A673 (cell line): Measurements from ENCODE around the gene POC5. TPM values are rescaled to one million over a fixed set of nuclear protein-coding genes. Genes with fewer than 3 reads are reported as not detected.
"Not testable (repeated sequence)": the region's sequence is repeated elsewhere in the genome, so short reads cannot be mapped to it uniquely, and the experiment has no call there.

ENCODE experiments used
- BruUV-seq: library from RNA; stranded (reverse); fragments of 400-500 nt; replicated peaks from 2 replicates; lab custom pipeline; 2021; lab: Mats Ljungman, UMichigan
- CTCF ChIA-PET: fragments of 300-600 bp; sonication (Branson Sonifier 250); formaldehyde crosslinking; loops from one replicate; lab custom pipeline; 2022; ENCODE audit warnings: antibody characterized with exemption; lab: Charles Lee
- POLR2A ChIA-PET: fragments of 300-600 bp; sonication (Branson Sonifier 250); formaldehyde crosslinking; loops from one replicate; lab custom pipeline; 2022; ENCODE audit warnings: antibody characterized with exemption; ENCODE audit not compliant: low non-redundant PET; lab: Charles Lee
- DNase-seq: peaks from one replicate; pipeline ENCODE4 v3.0.0-alpha.2; 2015; ENCODE audit warnings: low spot score
- H3K27ac ChIP-seq: fragments of 200-600 bp; sonication (generic); 2 replicates; pipeline ENCODE4 v1.5.1; 2016; ENCODE audit warnings: mixed run types, low read depth, mild to moderate bottlenecking, mixed read lengths, antibody characterized with exemption, low read length; ENCODE audit not compliant: poor library complexity, severe bottlenecking
- H3K27me3 ChIP-seq: fragments of 200-600 bp; sonication (generic); replicated peaks from 2 replicates; pipeline ENCODE4 v1.6.1; 2017; ENCODE audit warnings: mixed run types, low read depth, mild to moderate bottlenecking, mixed read lengths, antibody characterized with exemption, low read length; ENCODE audit not compliant: insufficient read depth, poor library complexity
- H3K36me3 ChIP-seq: fragments of 200-600 bp; sonication (generic); 2 replicates; pipeline ENCODE4 v1.6.1; 2016; ENCODE audit warnings: mixed run types, mild to moderate bottlenecking, mixed read lengths, antibody characterized with exemption, low read length; ENCODE audit not compliant: insufficient read depth, poor library complexity, severe bottlenecking
- H3K4me1 ChIP-seq: fragments of 200-600 bp; sonication (generic); 2 replicates; pipeline ENCODE4 v1.6.1; 2017; ENCODE audit warnings: mixed run types, mild to moderate bottlenecking, mixed read lengths, antibody characterized with exemption, low read length; ENCODE audit not compliant: insufficient read depth, poor library complexity, severe bottlenecking
- H3K4me3 ChIP-seq: fragments of 200-600 bp; sonication (generic); 2 replicates; pipeline ENCODE4 v1.5.1; 2016; ENCODE audit warnings: low read depth, mixed run types, mild to moderate bottlenecking, mixed read lengths, low read length; ENCODE audit not compliant: poor library complexity, severe bottlenecking
- H3K9me3 ChIP-seq: fragments of 200-600 bp; sonication (generic); 2 replicates; pipeline ENCODE4 v1.6.1; 2016; ENCODE audit warnings: mixed run types, low read depth, mild to moderate bottlenecking, mixed read lengths, antibody characterized with exemption, low read length; ENCODE audit not compliant: poor library complexity, severe bottlenecking
- EZH2 ChIP-seq: fragments of 200-600 bp; sonication (generic); IDR thresholded peaks from 2 replicates; pipeline ENCODE4 v1.6.1; 2017; ENCODE audit warnings: borderline replicate concordance, low read depth, mild to moderate bottlenecking, mixed read lengths, antibody characterized with exemption, low read length; ENCODE audit not compliant: poor library complexity, severe bottlenecking
- intact Hi-C: fragments of 100-400 bp; cut with micrococcal nuclease; formaldehyde crosslinking; loops from one replicate; pipeline ENCODE4 v1.10.0; 2022; ENCODE audit not compliant: unreplicated experiment
- total RNA-seq: library from RNA; stranded (reverse); gene quantifications from 2 replicates; pipeline ENCODE4 v1.2.3, GENCODE V29; 2021
- TF ChIP-seq, protein P1 (sequence below): fragments of 300-800, 200-600 bp; sonication (generic); conservative IDR thresholded peaks from 2 replicates; pipeline ENCODE4 v1.5.1; 2017; ENCODE audit warnings: low read depth, mild to moderate bottlenecking, antibody characterized with exemption, low read length, moderate library complexity, mixed read lengths

POC5 gene
- total RNA-seq, 1 experiment from 2014 or later, result 28.5 TPM

DNA sequence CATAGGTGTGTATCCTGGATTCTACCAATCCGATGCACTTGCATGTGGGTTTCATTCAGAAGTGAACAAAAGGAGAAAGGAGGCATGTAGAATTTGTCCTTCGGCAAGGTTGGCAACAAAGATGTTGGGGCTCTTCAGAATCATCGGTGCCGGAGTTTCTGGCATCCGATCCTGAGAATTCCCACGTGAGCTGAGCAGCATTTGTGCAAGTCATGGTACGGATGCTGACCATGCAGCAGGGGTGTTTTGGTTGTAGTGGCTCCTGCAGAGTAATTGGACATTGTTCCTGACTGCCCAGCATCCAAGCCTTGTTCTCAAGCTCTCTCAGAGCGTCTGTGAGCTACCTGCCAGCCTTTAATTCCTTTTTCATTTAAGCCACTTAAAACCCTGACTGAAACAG is 19.0 kb upstream of the POC5 start:
- Histone ChIP-seq H3K27ac (no peak overlapping the region), H3K36me3 (no peaks in the 10 kb centered on the region), H3K4me1 (no peaks in the 10 kb centered on the region), H3K9me3 (no peaks in the 10 kb centered on the region), H3K4me3 (no peak overlapping the region), H3K27me3 (no peaks in the 10 kb centered on the region)
- ChIA-PET CTCF (no interaction called here), POLR2A (no interaction called here)
- TF ChIP-seq, protein P1, sequence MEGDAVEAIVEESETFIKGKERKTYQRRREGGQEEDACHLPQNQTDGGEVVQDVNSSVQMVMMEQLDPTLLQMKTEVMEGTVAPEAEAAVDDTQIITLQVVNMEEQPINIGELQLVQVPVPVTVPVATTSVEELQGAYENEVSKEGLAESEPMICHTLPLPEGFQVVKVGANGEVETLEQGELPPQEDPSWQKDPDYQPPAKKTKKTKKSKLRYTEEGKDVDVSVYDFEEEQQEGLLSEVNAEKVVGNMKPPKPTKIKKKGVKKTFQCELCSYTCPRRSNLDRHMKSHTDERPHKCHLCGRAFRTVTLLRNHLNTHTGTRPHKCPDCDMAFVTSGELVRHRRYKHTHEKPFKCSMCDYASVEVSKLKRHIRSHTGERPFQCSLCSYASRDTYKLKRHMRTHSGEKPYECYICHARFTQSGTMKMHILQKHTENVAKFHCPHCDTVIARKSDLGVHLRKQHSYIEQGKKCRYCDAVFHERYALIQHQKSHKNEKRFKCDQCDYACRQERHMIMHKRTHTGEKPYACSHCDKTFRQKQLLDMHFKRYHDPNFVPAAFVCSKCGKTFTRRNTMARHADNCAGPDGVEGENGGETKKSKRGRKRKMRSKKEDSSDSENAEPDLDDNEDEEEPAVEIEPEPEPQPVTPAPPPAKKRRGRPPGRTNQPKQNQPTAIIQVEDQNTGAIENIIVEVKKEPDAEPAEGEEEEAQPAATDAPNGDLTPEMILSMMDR, result no peak
- no peak for TF ChIP-seq EZH2
- intact Hi-C loops, result no loop called here
- BruUV-seq, result no TSS peak
- no peak for DNase-seq

GRCh38 chr5:75734913-75735789 is 17.9 kb upstream of the POC5 start:
- no peak overlapping the region for H3K27ac ChIP-seq
- H3K4me3 ChIP-seq, result no peak overlapping the region
- POLR2A ChIA-PET, result no interaction called here
- CTCF ChIA-PET, result interaction anchor here (0.6 to 1.1 kb wide), 3 partner anchors 440 to 848 kb away, joined by 4 to 6 read pairs (median 4); no protein-coding TSS in a partner anchor
- no TSS peak for BruUV-seq
- peak; percentile 67 for DNase-seq
- TF ChIP-seq, protein P1, result peak; percentile 71
- no peak for TF ChIP-seq EZH2
- no peaks in the 10 kb centered on the region for H3K4me1 ChIP-seq
- no peaks in the 10 kb centered on the region for H3K27me3 ChIP-seq
- no peaks in the 10 kb centered on the region for H3K36me3 ChIP-seq
- no peaks in the 10 kb centered on the region for H3K9me3 ChIP-seq
- intact Hi-C loops, result loop anchor here (1.0 kb wide), 1 partner anchor 521 kb away; no protein-coding TSS in a partner anchor

DNA sequence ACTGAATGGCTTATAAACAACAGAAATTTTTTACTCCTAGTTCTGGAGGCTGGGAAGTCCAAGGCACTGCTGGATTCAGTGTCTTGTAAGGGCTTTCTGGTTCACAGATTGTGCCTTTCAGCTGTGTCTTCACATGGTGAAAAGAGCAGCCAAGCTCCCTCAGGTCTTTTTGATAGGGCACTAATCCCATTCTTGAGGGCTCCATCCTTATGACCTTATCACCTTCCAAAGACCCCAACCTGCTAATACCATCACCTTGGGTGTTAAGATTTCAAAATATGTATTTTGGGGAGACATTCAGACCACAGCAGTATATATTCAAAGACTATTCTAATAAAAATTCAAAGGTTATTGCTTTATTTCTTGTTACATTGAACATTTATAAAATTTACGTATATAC is 16.5 kb upstream of the POC5 start:
- no TSS peak for BruUV-seq
- no peaks in the 10 kb centered on the region for H3K27me3 ChIP-seq
- no peaks in the 10 kb centered on the region for H3K9me3 ChIP-seq
- no peak for TF ChIP-seq EZH2
- TF ChIP-seq, protein P1, result no peak
- H3K4me3 ChIP-seq, result no peak overlapping the region
- intact Hi-C loops, result no loop called here
- no peak overlapping the region for H3K27ac ChIP-seq
- H3K4me1 ChIP-seq, result no peaks in the 10 kb centered on the region
- ChIA-PET POLR2A (no interaction called here), CTCF (no interaction called here)
- DNase-seq, result no peak
- no peaks in the 10 kb centered on the region for H3K36me3 ChIP-seq

- CTCF ChIA-PET, H3K27ac ChIP-seq, H3K4me3 ChIP-seq, H3K27me3 ChIP-seq, intact Hi-C loops, H3K9me3 ChIP-seq, H3K4me1 ChIP-seq, BruUV-seq, H3K36me3 ChIP-seq, POLR2A ChIA-PET, DNase-seq: not testable (repeated sequence)
Measured at GRCh38 chr5:75731515-75731914, 14.3 kb upstream of the POC5 start.
